Glutamatergic neuron (in vitro differentiated cells): ENCODE measurements around the gene INO80D. TPM values are rescaled to one million over a fixed set of nuclear protein-coding genes. Genes with fewer than 3 reads are reported as not detected.

ENCODE experiments used
- DNase-seq: peaks from one replicate; pipeline ENCODE4 v3.0.0; 2022
- H3K27ac Mint-ChIP-seq: one replicate; pipeline ENCODE4 v1.8.0; 2020; ENCODE audit warnings: mild to moderate bottlenecking, mixed read lengths, inconsistent platforms; ENCODE audit not compliant: unreplicated experiment
- H3K27me3 Mint-ChIP-seq: one replicate; pipeline ENCODE4 v1.8.0; 2020; ENCODE audit warnings: mild to moderate bottlenecking, moderate library complexity, mixed read lengths, inconsistent platforms; ENCODE audit not compliant: unreplicated experiment
- H3K36me3 Mint-ChIP-seq: one replicate; pipeline ENCODE4 v1.8.0; 2020; ENCODE audit warnings: mild to moderate bottlenecking, mixed read lengths, inconsistent platforms; ENCODE audit not compliant: unreplicated experiment
- H3K4me1 Mint-ChIP-seq: one replicate; pipeline ENCODE4 v1.8.0; 2020; ENCODE audit warnings: mild to moderate bottlenecking, low read depth, mixed read lengths, inconsistent platforms; ENCODE audit not compliant: unreplicated experiment
- H3K4me3 Mint-ChIP-seq: one replicate; pipeline ENCODE4 v1.8.0; 2020; ENCODE audit warnings: mild to moderate bottlenecking, mixed read lengths, inconsistent platforms; ENCODE audit not compliant: unreplicated experiment
- H3K9me3 Mint-ChIP-seq: one replicate; pipeline ENCODE4 v1.8.0; 2020; ENCODE audit warnings: mild to moderate bottlenecking, moderate library complexity, mixed read lengths, inconsistent platforms; ENCODE audit not compliant: unreplicated experiment
- CTCF ChIP-seq: fragments of 200-600 bp; sonication (generic); IDR thresholded peaks from one replicate; pipeline ENCODE4 v1.5.0; 2021; ENCODE audit not compliant: partially characterized antibody, unreplicated experiment
- total RNA-seq: library from RNA; stranded (reverse); fragmentation: NEBNext Ultra II Directional; extraction: Animal tissue kit (Norgen Biotek cat#: 25700); gene quantifications from one replicate; pipeline ENCODE4 v1.2.1, GENCODE V29; 2021; ENCODE audit not compliant: unreplicated experiment

The INO80D gene
- total RNA-seq, 1 donor from 2014 or later: 25.0 TPM

GRCh38 chr2:206092297-206092696 is 6.3 kb upstream of the INO80D start:
- Mint-ChIP-seq H3K4me1 (peaks cover 19% of the 10 kb centered on the region), H3K9me3 (no peaks in the 10 kb centered on the region)
- TF ChIP-seq CTCF: no peak

GRCh38 chr2:206088248-206088647 is 2.3 kb upstream of the INO80D start:
- H3K27ac Mint-ChIP-seq: peak overlapping the region; percentile 8
- TF ChIP-seq CTCF: no peak
- peaks cover 12% of the 10 kb centered on the region for H3K9me3 Mint-ChIP-seq
- no peaks in the 10 kb centered on the region for H3K36me3 Mint-ChIP-seq
- H3K4me3 Mint-ChIP-seq: peak overlapping the region; percentile 52
- no peak for DNase-seq
- H3K4me1 Mint-ChIP-seq: peaks cover 15% of the 10 kb centered on the region
- H3K27me3 Mint-ChIP-seq: peaks cover 7% of the 10 kb centered on the region

More at GRCh38 chr2:206092297-206092696, 6.3 kb upstream of the INO80D start:
- Mint-ChIP-seq H3K27me3 (no peaks in the 10 kb centered on the region), H3K36me3 (no peaks in the 10 kb centered on the region), H3K4me3 (no peak overlapping the region), H3K27ac (no peak overlapping the region)
- no peak for DNase-seq

- H3K36me3 Mint-ChIP-seq: no peaks in the 10 kb centered on the region
- peak overlapping the region; percentile 100 for H3K27ac Mint-ChIP-seq
- H3K4me1 Mint-ChIP-seq: peaks cover 15% of the 10 kb centered on the region
- H3K9me3 Mint-ChIP-seq: peaks cover 12% of the 10 kb centered on the region
- DNase-seq: no peak
- H3K4me3 Mint-ChIP-seq: peak overlapping the region; percentile 99
- peaks cover 7% of the 10 kb centered on the region for H3K27me3 Mint-ChIP-seq
- no peak for TF ChIP-seq CTCF
Measured at GRCh38 chr2:206086716-206087350, 859 bp upstream of the INO80D start.

- Mint-ChIP-seq H3K36me3 (no peaks in the 10 kb centered on the region), H3K9me3 (peaks cover 12% of the 10 kb centered on the region), H3K27ac (peak overlapping the region; percentile 80), H3K4me1 (peaks cover 15% of the 10 kb centered on the region), H3K27me3 (peaks cover 7% of the 10 kb centered on the region), H3K4me3 (peak overlapping the region; percentile 92)
- no peak for TF ChIP-seq CTCF
- DNase-seq: peak; percentile 45
Measured at GRCh38 chr2:206084870-206085741, 868 bp downstream of the INO80D start.

GRCh38 chr2:206084439-206084869 is 1.5 kb downstream of the INO80D start:
- Mint-ChIP-seq H3K27ac (peak overlapping the region; percentile 80), H3K9me3 (peaks cover 12% of the 10 kb centered on the region), H3K4me3 (peak overlapping the region; percentile 92), H3K36me3 (no peaks in the 10 kb centered on the region), H3K4me1 (peaks cover 18% of the 10 kb centered on the region), H3K27me3 (peaks cover 7% of the 10 kb centered on the region)
- TF ChIP-seq CTCF: no peak
- DNase-seq: peak; percentile 61
